HFF-Myc (cell line): ENCODE data around the gene PLEKHN1.

ENCODE experiments used
- DNase-seq: peaks from one replicate; pipeline ENCODE4 v3.0.0-alpha.2; 2011; ENCODE audit warnings: low read depth; ENCODE audit errors: extremely low read depth
- H3K4me3 ChIP-seq: replicated peaks from 2 replicates; pipeline ENCODE4 v1.5.1; 2011; ENCODE audit warnings: low read depth, mild to moderate bottlenecking, control low read depth, low read length
- TF ChIP-seq, protein P1 (sequence below): IDR thresholded peaks from 2 replicates; pipeline ENCODE4 v1.5.1; 2012; ENCODE audit warnings: mild to moderate bottlenecking, low read depth, low read length, control low read depth; ENCODE audit errors: missing control alignments

The PLEKHN1 gene

DNA sequence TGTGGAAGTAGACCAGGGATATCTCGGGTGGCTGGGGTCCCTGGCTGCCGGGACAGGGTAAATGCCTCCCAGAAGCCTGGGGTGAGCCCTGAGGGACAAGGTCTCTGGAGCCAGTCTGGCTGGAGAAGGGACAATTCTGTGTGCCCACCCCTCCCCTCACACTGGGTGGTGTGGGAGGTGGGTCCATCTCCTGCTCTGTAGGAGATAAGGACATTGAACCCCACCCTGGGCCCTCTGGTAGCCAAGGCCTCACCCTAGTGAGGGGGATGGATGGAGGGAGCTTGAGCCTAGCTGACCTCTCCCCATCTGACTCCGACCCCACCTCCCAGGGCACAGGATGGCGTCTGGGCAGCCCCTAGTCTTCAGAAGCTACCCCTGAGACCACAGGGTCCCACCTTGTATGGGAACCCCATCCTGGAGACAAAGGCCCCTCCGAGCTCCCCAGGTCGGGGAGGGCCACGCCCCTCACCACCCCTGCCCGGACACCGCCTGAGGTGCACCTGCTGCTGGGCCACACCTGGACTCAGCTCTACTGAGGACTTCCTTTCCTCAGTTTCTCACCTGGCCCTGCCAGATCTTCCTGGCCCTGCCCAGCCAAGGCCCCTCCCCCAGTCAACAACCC is 58.0 kb downstream of the PLEKHN1 start:
- no peak overlapping the region for H3K4me3 ChIP-seq
- DNase-seq = no peak
- TF ChIP-seq, protein P1, sequence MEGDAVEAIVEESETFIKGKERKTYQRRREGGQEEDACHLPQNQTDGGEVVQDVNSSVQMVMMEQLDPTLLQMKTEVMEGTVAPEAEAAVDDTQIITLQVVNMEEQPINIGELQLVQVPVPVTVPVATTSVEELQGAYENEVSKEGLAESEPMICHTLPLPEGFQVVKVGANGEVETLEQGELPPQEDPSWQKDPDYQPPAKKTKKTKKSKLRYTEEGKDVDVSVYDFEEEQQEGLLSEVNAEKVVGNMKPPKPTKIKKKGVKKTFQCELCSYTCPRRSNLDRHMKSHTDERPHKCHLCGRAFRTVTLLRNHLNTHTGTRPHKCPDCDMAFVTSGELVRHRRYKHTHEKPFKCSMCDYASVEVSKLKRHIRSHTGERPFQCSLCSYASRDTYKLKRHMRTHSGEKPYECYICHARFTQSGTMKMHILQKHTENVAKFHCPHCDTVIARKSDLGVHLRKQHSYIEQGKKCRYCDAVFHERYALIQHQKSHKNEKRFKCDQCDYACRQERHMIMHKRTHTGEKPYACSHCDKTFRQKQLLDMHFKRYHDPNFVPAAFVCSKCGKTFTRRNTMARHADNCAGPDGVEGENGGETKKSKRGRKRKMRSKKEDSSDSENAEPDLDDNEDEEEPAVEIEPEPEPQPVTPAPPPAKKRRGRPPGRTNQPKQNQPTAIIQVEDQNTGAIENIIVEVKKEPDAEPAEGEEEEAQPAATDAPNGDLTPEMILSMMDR = no peak

DNA sequence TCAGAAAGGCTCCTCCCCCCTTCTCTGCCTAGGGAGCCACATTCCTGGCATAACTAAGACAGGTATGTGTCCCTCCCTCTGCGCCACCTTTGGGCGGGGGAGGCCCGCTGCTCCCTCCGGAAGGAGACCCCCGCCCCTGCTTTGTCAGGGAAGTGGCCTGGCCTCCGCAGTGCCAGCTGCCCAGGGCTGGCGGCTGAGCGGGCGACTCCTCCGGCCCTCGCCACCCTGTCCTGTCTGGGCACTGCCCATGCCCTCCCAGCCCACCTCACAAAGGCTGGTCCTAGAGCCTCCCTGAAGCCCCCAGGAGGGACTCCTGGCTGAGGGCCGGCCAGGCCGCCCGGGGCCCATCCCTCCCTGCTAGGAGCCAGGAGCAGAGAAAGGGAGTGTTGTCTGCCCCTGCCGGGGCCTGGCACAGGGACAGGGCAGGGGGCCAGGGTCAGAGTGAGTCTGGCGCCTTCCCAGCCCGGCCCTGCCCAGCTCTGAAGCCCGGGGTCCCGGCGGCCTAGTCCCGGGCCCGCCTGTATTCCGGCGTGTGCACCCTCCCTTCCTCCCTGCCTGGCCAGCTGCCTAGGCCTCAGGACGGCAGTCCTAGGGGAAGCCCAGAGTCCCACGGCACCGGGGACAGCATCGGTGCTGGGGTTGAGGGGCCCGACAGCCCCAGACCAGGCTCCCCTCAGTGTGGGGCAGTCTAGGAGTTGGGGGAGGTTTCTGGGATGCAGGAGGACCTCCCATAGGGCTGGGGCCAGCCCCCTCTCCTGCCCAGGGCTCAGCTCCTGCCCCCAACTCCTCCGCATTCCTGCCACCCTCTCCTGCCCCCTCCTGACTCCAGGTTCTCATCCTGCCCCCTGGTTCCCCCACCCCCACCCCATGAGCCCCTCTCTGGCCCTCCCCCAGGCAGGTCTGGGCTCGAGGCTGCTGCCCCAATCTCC is 58.8 kb downstream of the PLEKHN1 start:
- TF ChIP-seq, protein P1 = no peak
- no peak for DNase-seq
- H3K4me3 ChIP-seq = no peak overlapping the region
